Stimulated activated CD8-positive, alpha-beta memory T cell treated with anti-CD3 and anti-CD28 coated beads, Interleukin-12 subunit alpha, Interleukin-12 subunit beta, amount 100 ng/mL, for 24 hours (primary cell): ENCODE results near the gene APCDD1L.
"Not testable (repeated sequence)": the region's sequence is repeated elsewhere in the genome, so short reads cannot be mapped to it uniquely, and the experiment has no call there.

Experiments
- DNase-seq: peaks from one replicate; pipeline ENCODE4 v3.0.0-alpha.2; 2020; ENCODE audit errors: extremely low read depth

Gene APCDD1L

GRCh38 chr20:58440021-58440767 lies 75.0 kb downstream of the APCDD1L start:
- DNase-seq, result no peak

- no peak for DNase-seq
Observed at GRCh38 chr20:58438970-58439808, 76.0 kb downstream of the APCDD1L start.

- no peak for DNase-seq
Observed at GRCh38 chr20:58436868-58437645, 78.1 kb downstream of the APCDD1L start.

GRCh38 chr20:58435237-58435636 lies 80.0 kb downstream of the APCDD1L start:
- no peak for DNase-seq

- no peak for DNase-seq
Observed at GRCh38 chr20:58434326-58434725, 80.9 kb downstream of the APCDD1L start.

GRCh38 chr20:58433759-58434158 lies 81.4 kb downstream of the APCDD1L start:
- DNase-seq, result no peak

- DNase-seq, result no peak
Observed at GRCh38 chr20:58433029-58433647, 82.1 kb downstream of the APCDD1L start.

GRCh38 chr20:58432186-58432954 lies 82.8 kb downstream of the APCDD1L start:
- no peak for DNase-seq

- DNase-seq, result no peak
Observed at GRCh38 chr20:58431134-58431533, 84.1 kb downstream of the APCDD1L start.

GRCh38 chr20:58429303-58429702 lies 85.9 kb downstream of the APCDD1L start:
- no peak for DNase-seq

- no peak for DNase-seq
Observed at GRCh38 chr20:58428364-58428763, 86.8 kb downstream of the APCDD1L start.

- DNase-seq, result not testable (repeated sequence)
Observed at GRCh38 chr20:58427571-58427970, 87.6 kb downstream of the APCDD1L start.

GRCh38 chr20:58424218-58424969 lies 90.8 kb downstream of the APCDD1L start:
- no peak for DNase-seq

GRCh38 chr20:58421497-58421850 lies 93.7 kb downstream of the APCDD1L start:
- DNase-seq, result no peak

GRCh38 chr20:58420798-58421496 lies 94.3 kb downstream of the APCDD1L start:
- no peak for DNase-seq

- no peak for DNase-seq
Observed at GRCh38 chr20:58418949-58419748, 96.0 kb downstream of the APCDD1L start.

GRCh38 chr20:58417438-58417837 lies 97.8 kb downstream of the APCDD1L start:
- no peak for DNase-seq

- DNase-seq, result no peak
Observed at GRCh38 chr20:58416835-58417234, 98.4 kb downstream of the APCDD1L start.

GRCh38 chr20:58416057-58416456 lies 99.1 kb downstream of the APCDD1L start:
- DNase-seq, result no peak
